ENCODE data around the gene DCXR.

The DCXR gene

DNA sequence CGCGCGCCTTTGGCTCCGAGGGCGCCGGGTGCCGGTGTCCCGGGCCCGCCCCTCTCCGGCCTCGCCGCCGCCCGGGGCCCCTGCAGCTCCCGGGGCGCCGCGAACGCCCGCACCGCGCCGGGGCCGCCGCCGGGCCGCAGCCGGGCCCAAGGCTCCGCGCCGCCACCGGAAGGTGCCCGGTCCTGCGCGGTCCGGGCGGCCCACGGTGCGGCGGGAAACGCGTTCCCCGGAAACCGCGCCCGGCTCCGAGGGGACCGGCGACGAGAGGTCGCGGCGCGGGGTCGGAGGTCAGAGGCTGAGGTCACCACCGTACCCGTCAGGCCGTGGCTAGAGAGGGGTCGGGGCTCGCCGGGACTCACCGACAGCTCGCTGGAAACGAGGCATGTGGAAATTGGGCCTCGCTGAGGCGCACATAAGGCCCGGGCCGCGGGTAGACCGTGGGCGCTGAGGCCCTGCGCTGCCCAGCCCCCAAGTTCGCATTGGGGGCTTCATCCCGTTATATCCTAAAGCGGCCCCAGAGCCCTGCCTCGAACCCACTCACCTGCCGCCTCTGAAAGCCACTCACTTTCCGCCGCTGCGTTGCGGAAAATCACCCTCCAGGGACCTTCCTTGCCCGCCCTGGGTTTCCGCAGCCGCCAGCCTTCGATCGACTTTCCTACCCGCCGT, 28.3 kb upstream of the DCXR start, which contains the start of gene DUS1L (continued):
- TF ChIP-seq, protein P1, sequence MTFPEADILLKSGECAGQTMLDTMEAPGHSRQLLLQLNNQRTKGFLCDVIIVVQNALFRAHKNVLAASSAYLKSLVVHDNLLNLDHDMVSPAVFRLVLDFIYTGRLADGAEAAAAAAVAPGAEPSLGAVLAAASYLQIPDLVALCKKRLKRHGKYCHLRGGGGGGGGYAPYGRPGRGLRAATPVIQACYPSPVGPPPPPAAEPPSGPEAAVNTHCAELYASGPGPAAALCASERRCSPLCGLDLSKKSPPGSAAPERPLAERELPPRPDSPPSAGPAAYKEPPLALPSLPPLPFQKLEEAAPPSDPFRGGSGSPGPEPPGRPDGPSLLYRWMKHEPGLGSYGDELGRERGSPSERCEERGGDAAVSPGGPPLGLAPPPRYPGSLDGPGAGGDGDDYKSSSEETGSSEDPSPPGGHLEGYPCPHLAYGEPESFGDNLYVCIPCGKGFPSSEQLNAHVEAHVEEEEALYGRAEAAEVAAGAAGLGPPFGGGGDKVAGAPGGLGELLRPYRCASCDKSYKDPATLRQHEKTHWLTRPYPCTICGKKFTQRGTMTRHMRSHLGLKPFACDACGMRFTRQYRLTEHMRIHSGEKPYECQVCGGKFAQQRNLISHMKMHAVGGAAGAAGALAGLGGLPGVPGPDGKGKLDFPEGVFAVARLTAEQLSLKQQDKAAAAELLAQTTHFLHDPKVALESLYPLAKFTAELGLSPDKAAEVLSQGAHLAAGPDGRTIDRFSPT (tag by site-specific recombination; IDR thresholded peaks at IDR 0.05) = peak; percentile 54; the same call in 1 of the 2 replicates
- TF ChIP-seq HOXD13 (CRISPR knock-in tag; IDR thresholded peaks at IDR 0.05; ENCODE audit: borderline replicate concordance) (no peak), ZBTB7A (tag by site-specific recombination; IDR thresholded peaks at IDR 0.05; ENCODE audit: low read depth) (peak; percentile 97), ZNF311 (tag by site-specific recombination; IDR thresholded peaks at IDR 0.05; ENCODE audit: borderline replicate concordance) (no peak), ZNF623 (tag by site-specific recombination; IDR thresholded peaks at IDR 0.05) (no peak), ZNF544 (tag by site-specific recombination; IDR thresholded peaks at IDR 0.05) (no peak), WT1 (tag by site-specific recombination; IDR thresholded peaks at IDR 0.05) (peak; percentile 51), ZNF513 (tag by site-specific recombination; IDR thresholded peaks at IDR 0.05) (no peak; the same call in 1 of the 2 replicates), ZIC2 (tag by site-specific recombination; IDR thresholded peaks at IDR 0.05) (no peak), BCL11B (tag by site-specific recombination; IDR thresholded peaks at IDR 0.05; ENCODE audit: low read depth) (peak; percentile 100), ZBTB48 (tag by site-specific recombination; IDR thresholded peaks at IDR 0.05) (0 out of 2 replicates have a peak, but pooled peaks have one; percentile 48), ZBTB44 (tag by site-specific recombination; IDR thresholded peaks at IDR 0.05) (peak; percentile 62; the same call in 1 of the 2 replicates), SP2 (tag by site-specific recombination; IDR thresholded peaks at IDR 0.05) (peak; percentile 35; the same call in 1 of the 2 replicates), KLF16 (tag by site-specific recombination; IDR thresholded peaks at IDR 0.05) (peak; percentile 91), SCRT1 (tag by site-specific recombination; IDR thresholded peaks at IDR 0.05; ENCODE audit: borderline replicate concordance) (no peak), PRDM1 (tag by site-specific recombination; IDR thresholded peaks at IDR 0.05) (no peak), PATZ1 (tag by site-specific recombination; IDR thresholded peaks at IDR 0.05) (peak; percentile 71), ZNF121 (tag by site-specific recombination; IDR thresholded peaks at IDR 0.05) (no peak), ZNF19 (tag by site-specific recombination; IDR thresholded peaks at IDR 0.05; ENCODE audit: low read depth) (no peak), ZNF248 (tag by site-specific recombination; IDR thresholded peaks at IDR 0.05) (no peak), ZNF362 (tag by site-specific recombination; IDR thresholded peaks at IDR 0.05) (no peak), ZFP69B (tag by site-specific recombination; IDR thresholded peaks at IDR 0.05) (peak; percentile 56; the same call in 1 of the 2 replicates), ZNF701 (tag by site-specific recombination; IDR thresholded peaks at IDR 0.05) (no peak), ZBTB8A (tag by site-specific recombination; IDR thresholded peaks at IDR 0.05) (peak; percentile 53; the same call in 1 of the 2 replicates), ZNF629 (tag by site-specific recombination; IDR thresholded peaks at IDR 0.05) (peak; percentile 70), SP7 (tag by site-specific recombination; IDR thresholded peaks at IDR 0.05) (peak; percentile 92), ZNF792 (tag by site-specific recombination; IDR thresholded peaks at IDR 0.05) (peak; percentile 68; the same call in 1 of the 2 replicates), ZNF140 (tag by site-specific recombination; IDR thresholded peaks at IDR 0.05) (no peak), ZBTB21 (tag by site-specific recombination; IDR thresholded peaks at IDR 0.05) (no peak), ZNF624 (tag by site-specific recombination; IDR thresholded peaks at IDR 0.05) (no peak), ZNF571 (tag by site-specific recombination; IDR thresholded peaks at IDR 0.05) (no peak)
- TF ChIP-seq, protein P2, sequence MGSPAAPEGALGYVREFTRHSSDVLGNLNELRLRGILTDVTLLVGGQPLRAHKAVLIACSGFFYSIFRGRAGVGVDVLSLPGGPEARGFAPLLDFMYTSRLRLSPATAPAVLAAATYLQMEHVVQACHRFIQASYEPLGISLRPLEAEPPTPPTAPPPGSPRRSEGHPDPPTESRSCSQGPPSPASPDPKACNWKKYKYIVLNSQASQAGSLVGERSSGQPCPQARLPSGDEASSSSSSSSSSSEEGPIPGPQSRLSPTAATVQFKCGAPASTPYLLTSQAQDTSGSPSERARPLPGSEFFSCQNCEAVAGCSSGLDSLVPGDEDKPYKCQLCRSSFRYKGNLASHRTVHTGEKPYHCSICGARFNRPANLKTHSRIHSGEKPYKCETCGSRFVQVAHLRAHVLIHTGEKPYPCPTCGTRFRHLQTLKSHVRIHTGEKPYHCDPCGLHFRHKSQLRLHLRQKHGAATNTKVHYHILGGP (tag by site-specific recombination; IDR thresholded peaks at IDR 0.05) = no peak
